Endothelial cell of umbilical vein (primary cell): ENCODE results near the gene SIRT2. TPM values are rescaled to one million over a fixed set of nuclear protein-coding genes. Genes with fewer than 3 reads are reported as not detected.
"Not testable (repeated sequence)": the region's sequence is repeated elsewhere in the genome, so short reads cannot be mapped to it uniquely, and the experiment has no call there.

Source experiments
- BruUV-seq: library from RNA; stranded (reverse); fragments of 400-500 nt; replicated peaks from 2 replicates; lab custom pipeline; 2021; lab: Mats Ljungman, UMichigan
- CTCF ChIA-PET: fragments of 300-600, 350-600 bp; sonication (Branson Sonifier 250); formaldehyde crosslinking; loops from one replicate; lab custom pipeline; 2021; ENCODE audit warnings: antibody characterized with exemption, inconsistent platforms; lab: Charles Lee
- POLR2A ChIA-PET: fragments of 300-600, 350-600 bp; sonication (Branson Sonifier 250); formaldehyde crosslinking; loops from one replicate; lab custom pipeline; 2021; ENCODE audit warnings: antibody characterized with exemption, inconsistent platforms; lab: Charles Lee
- DNase-seq: peaks from one replicate; pipeline ENCODE4 v3.0.0-alpha.2; 2011; ENCODE audit warnings: low read depth, low spot score
- FAIRE-seq: peaks from 2 replicates; lab custom pipeline; 2011; peaks lifted over from hg19 to GRCh38; lab: Jason Lieb, UNC
- H2AFZ ChIP-seq: 2 replicates; pipeline ENCODE4 v1.6.0; 2012; ENCODE audit warnings: low read depth, low read length, control low read depth, inconsistent platforms
- H3K27ac ChIP-seq: 2 replicates; pipeline ENCODE4 v1.5.1; 2011; ENCODE audit warnings: low read depth, mild to moderate bottlenecking, control low read depth, low read length, moderate library complexity; ENCODE audit not compliant: insufficient read depth
- H3K27me3 ChIP-seq, 2 experiments: 2 replicates each; pipeline versions ENCODE4 v1.6.0 to v1.6.1; 2011; ENCODE audit warnings: low read length in 2 of 2, mixed read lengths in 1 of 2; ENCODE audit not compliant: control insufficient read depth in 2 of 2, insufficient read depth in 2 of 2
- H3K36me3 ChIP-seq, 2 experiments: 2 replicates in 1 of 2; 3 replicates in 1 of 2; pipeline ENCODE4 v1.5.1; 2011; ENCODE audit warnings: low read length in 2 of 2, mild to moderate bottlenecking in 1 of 2, moderate library complexity in 1 of 2; ENCODE audit not compliant: control insufficient read depth in 2 of 2, insufficient read depth in 2 of 2; ENCODE audit errors: extremely low read depth in 1 of 2
- H3K4me1 ChIP-seq: 3 replicates; pipeline ENCODE4 v1.5.1; 2011; ENCODE audit warnings: mild to moderate bottlenecking, low read length; ENCODE audit not compliant: control insufficient read depth, insufficient read depth; ENCODE audit errors: extremely low read depth
- H3K4me2 ChIP-seq: 2 replicates; pipeline ENCODE4 v1.6.1; 2011; ENCODE audit warnings: low read length, control low read depth, mixed read lengths; ENCODE audit not compliant: insufficient read depth
- H3K4me3 ChIP-seq, 3 experiments: fragments of 200-600 bp in 1 of 3; sonication (generic), shearing (Covaris generic) in 1 of 3; replicated peaks in 1 of 3; 2 replicates each; pipeline ENCODE4 v1.5.1; 2011 to 2016; ENCODE audit warnings: control low read depth in 3 of 3, low read length in 3 of 3, mild to moderate bottlenecking in 2 of 3, inconsistent platforms in 1 of 3, low read depth in 1 of 3, moderate library complexity in 1 of 3; ENCODE audit not compliant: insufficient read depth in 1 of 3
- H3K79me2 ChIP-seq: 2 replicates; pipeline ENCODE4 v1.6.0; 2012; ENCODE audit warnings: low read length, inconsistent platforms; ENCODE audit not compliant: control insufficient read depth, insufficient read depth
- H3K9ac ChIP-seq: replicated peaks from 2 replicates; pipeline ENCODE3; 2011; ENCODE audit warnings: low read length, control low read depth; ENCODE audit not compliant: insufficient read depth; ENCODE audit errors: extremely low read depth
- H3K9me1 ChIP-seq: replicated peaks from 3 replicates; pipeline ENCODE4 v1.6.0; 2011; ENCODE audit warnings: mild to moderate bottlenecking, low read length; ENCODE audit not compliant: control insufficient read depth, insufficient read depth; ENCODE audit errors: extremely low read depth
- H3K9me3 ChIP-seq: replicated peaks from 2 replicates; pipeline ENCODE4 v1.5.1; 2012; ENCODE audit warnings: low read length, inconsistent platforms; ENCODE audit not compliant: control insufficient read depth, insufficient read depth
- H4K20me1 ChIP-seq: replicated peaks from 2 replicates; pipeline ENCODE3; 2011; ENCODE audit warnings: mild to moderate bottlenecking, low read length; ENCODE audit not compliant: control insufficient read depth, insufficient read depth; ENCODE audit errors: extremely low read depth
- CTCF ChIP-seq, 2 donors: IDR thresholded peaks; 1 replicate in 1 of 2; 2 replicates in 1 of 2; pipeline ENCODE4 v1.5.1; 2011; ENCODE audit warnings: low read length in 2 of 2, mild to moderate bottlenecking in 2 of 2, moderate library complexity in 2 of 2, control low read depth in 1 of 2, inconsistent platforms in 1 of 2, low read depth in 1 of 2; ENCODE audit not compliant: insufficient read depth in 1 of 2; ENCODE audit errors: extremely low read depth in 1 of 2
- EZH2 ChIP-seq: IDR thresholded peaks from 2 replicates; pipeline ENCODE4 v1.6.1; 2012; ENCODE audit warnings: borderline replicate concordance, low read depth, mild to moderate bottlenecking, moderate library complexity, low read length, inconsistent platforms; ENCODE audit not compliant: severe bottlenecking
- FOS ChIP-seq: IDR thresholded peaks from 2 replicates; pipeline ENCODE4 v1.6.1; 2011; ENCODE audit warnings: mild to moderate bottlenecking, low read length, moderate library complexity, borderline replicate concordance; ENCODE audit not compliant: insufficient read depth
- GATA2 ChIP-seq: IDR thresholded peaks from 2 replicates; pipeline ENCODE4 v1.7.0; 2011; ENCODE audit warnings: low read depth, mild to moderate bottlenecking, moderate library complexity, mixed read lengths, low read length; ENCODE audit not compliant: insufficient read length, insufficient read depth
- JUN ChIP-seq: IDR thresholded peaks from 2 replicates; pipeline ENCODE4 v1.6.1; 2011; ENCODE audit warnings: borderline replicate concordance, low read depth; ENCODE audit not compliant: insufficient read length, insufficient read depth
- MAX ChIP-seq: IDR thresholded peaks from 2 replicates; pipeline ENCODE4 v1.6.1; 2011; ENCODE audit not compliant: insufficient read depth, insufficient read length
- MYC ChIP-seq: IDR thresholded peaks from one replicate; pipeline ENCODE4 v1.6.1; 2011; ENCODE audit warnings: mild to moderate bottlenecking, low read depth, low read length
- POLR2A ChIP-seq: IDR thresholded peaks from 2 replicates; pipeline ENCODE4 v1.6.1; 2012; ENCODE audit warnings: low read depth, mild to moderate bottlenecking, control low read depth, low read length
- POLR2AphosphoS5 ChIP-seq: IDR thresholded peaks from 2 replicates; pipeline ENCODE4 v1.6.1; 2012; ENCODE audit warnings: low read depth, mild to moderate bottlenecking, control low read depth, low read length, moderate library complexity; ENCODE audit not compliant: insufficient read depth
- dilution Hi-C: fragments of 300-500 bp; cut with MboI; formaldehyde crosslinking; loops from one replicate; pipeline ENCODE4 v1.15.0; 2019; ENCODE audit warnings: low sequenced_read_pairs; ENCODE audit not compliant: extremely low pct_ligation_motif_present
- intact Hi-C: fragments of 100-400 bp; cut with micrococcal nuclease; formaldehyde crosslinking; loops from one replicate; pipeline ENCODE4 v1.10.0; 2022
- polyA plus RNA-seq, 4 experiments: library from polyadenylated mRNA; depleted of rRNA in 3 of 4; stranded (reverse) in 3 of 4; unstranded in 1 of 4; fragments of >200 nt; gene quantifications; 2 replicates each; pipeline versions ENCODE4 v1.2.1 to v1.2.3, GENCODE V29; 2011 to 2012; ENCODE audit warnings: missing spikeins in 1 of 4
- total RNA-seq: library from RNA; stranded (reverse); gene quantifications from 2 replicates; pipeline ENCODE4 v1.2.3, GENCODE V29; 2021

The SIRT2 gene
- total and polyA plus RNA-seq, 2 donors (not counting 3 experiments of a cell fraction or from before 2014, with no cell fraction given): 47.6 to 72.5 TPM

DNA sequence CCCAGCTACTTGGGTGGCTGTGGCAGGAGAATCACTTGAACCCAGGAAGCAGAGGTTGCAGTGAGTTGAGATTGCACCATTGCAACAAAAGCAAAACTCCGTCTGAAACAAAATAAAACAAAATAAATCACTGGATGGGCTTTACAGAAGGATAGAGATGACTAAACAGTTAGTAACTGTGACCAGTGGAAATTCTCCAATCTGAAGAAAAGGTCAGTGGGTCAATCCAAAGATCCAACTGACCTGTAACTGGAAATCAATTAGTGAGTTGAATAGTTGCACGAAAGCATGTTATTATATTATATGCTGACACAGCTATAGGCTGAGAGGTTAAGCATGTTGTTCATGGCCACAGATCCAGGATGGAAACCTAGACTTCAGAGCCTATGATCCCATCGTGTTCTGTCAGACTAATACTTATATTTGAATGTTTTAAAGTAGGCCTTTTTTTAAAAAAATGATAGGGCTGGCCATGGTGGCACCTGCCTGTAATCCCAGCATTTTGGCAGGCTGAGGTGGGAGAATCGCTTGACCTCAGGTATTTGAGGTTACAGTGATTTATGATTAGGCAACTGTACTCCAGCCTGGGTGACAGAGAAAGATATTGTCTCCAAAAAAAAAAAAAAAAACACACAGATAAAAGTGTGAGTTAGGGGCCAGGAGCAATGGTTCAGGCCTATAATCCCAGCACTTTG, 69.2 kb downstream of the SIRT2 start:
- H3K9me1 ChIP-seq: no peaks in the 10 kb centered on the region
- no peak overlapping the region for H3K4me3 ChIP-seq
- H3K9ac ChIP-seq: no peak overlapping the region
- peaks cover 13% of the 10 kb centered on the region for H3K4me1 ChIP-seq
- H3K27ac ChIP-seq: no peak overlapping the region
- ChIA-PET POLR2A (no interaction called here), CTCF (interaction anchor here (2.9 kb wide), 1 partner anchor 61 kb away, joined by 24 read pairs; no protein-coding TSS in a partner anchor)
- no peaks in the 10 kb centered on the region for H4K20me1 ChIP-seq
- no TSS peak for BruUV-seq
- H2AFZ ChIP-seq: no peak overlapping the region
- DNase-seq (no peak), FAIRE-seq (no peak)
- intact Hi-C loops: loop anchor here (5.0 kb wide), 3 partner anchors 38 to 93 kb away; no protein-coding TSS in a partner anchor
- H3K27me3 ChIP-seq: no peaks in the 10 kb centered on the region
- dilution Hi-C loops: no loop called here
- no peaks in the 10 kb centered on the region for H3K79me2 ChIP-seq
- peaks cover 1 to 2% of the 10 kb centered on the region in 2 experiments for H3K36me3 ChIP-seq
- H3K4me2 ChIP-seq: no peak overlapping the region
- no peak for TF ChIP-seq GATA2
- TF ChIP-seq MAX: no peak
- TF ChIP-seq POLR2A: no peak
- no peak for TF ChIP-seq CTCF (IDR thresholded peaks at IDR 0.05; ENCODE audit: extremely low read depth in 1 of 2, insufficient read depth in 1 of 2, low read depth in 1 of 2, low read length in 2 of 2)
- no peak for TF ChIP-seq JUN
- no peak for TF ChIP-seq EZH2
- no peak for TF ChIP-seq MYC
- no peak for TF ChIP-seq FOS
- TF ChIP-seq POLR2AphosphoS5: no peak
- H3K9me3 ChIP-seq: no peaks in the 10 kb centered on the region

GRCh38 chr19:38829203-38829602, 70.2 kb downstream of the SIRT2 start:
- H3K9me1 ChIP-seq, POLR2A ChIA-PET, H3K27ac ChIP-seq, BruUV-seq, H3K4me2 ChIP-seq, H3K27me3 ChIP-seq, H3K79me2 ChIP-seq, H4K20me1 ChIP-seq, H3K36me3 ChIP-seq, H3K9me3 ChIP-seq, DNase-seq, dilution Hi-C loops, FAIRE-seq, H3K4me3 ChIP-seq, CTCF ChIA-PET, H2AFZ ChIP-seq, H3K9ac ChIP-seq, intact Hi-C loops: not testable (repeated sequence)
- peaks cover 13% of the 10 kb centered on the region for H3K4me1 ChIP-seq
